NOMO-1 treated with DMSO at 0.1 percent for 48 hours (cell line): Measurements from ENCODE around the gene AHCYL1.

Experiments
- DNase-seq: peaks from one replicate; lab custom pipeline; 2025; ENCODE audit not compliant: unreplicated experiment; lab: John Stamatoyannopoulos, UW

The AHCYL1 gene

DNA sequence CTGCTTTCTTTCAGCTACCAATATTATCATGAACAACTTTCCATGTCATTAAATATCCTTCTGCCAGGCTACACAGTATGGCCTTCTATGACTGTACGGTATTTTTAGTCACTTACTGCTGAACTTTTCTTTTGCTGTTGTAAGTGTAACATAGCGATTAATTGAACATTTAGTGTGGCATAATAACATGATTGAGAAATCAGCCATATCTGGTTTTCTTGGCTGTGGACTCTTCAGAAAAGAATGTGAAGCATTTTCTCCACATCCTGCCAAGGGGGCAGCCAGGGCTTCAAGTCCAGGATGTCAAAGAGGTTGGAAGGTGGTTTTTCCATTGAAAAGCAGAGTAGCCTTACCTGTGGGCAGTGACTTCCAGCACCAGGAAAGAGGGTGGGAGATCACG, 8.8 kb upstream of the AHCYL1 start:
- no peak for DNase-seq

- no peak for DNase-seq
These were observed 7.8 kb upstream of the AHCYL1 start for GRCh38 chr1:109976762-109977161.

DNA sequence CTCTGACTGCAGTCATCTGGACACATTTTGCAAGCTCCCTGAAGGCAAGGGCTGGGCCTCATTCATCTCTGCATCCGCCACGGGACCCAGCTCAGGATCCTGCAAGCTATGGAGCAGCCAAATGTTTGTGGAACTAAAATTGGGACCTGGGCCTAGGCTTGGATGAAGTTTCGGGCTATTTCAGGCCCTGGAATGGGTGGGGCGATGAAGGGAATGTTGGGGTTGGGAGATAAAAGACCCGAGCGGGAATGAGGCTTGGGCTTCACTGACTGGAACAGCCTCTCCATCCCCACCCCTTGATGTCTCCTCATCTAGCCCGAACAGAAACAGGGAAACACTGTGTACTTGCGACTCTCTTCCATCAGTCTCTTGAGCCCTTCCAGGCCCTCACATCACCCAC, 7.3 kb upstream of the AHCYL1 start:
- DNase-seq: no peak

DNA sequence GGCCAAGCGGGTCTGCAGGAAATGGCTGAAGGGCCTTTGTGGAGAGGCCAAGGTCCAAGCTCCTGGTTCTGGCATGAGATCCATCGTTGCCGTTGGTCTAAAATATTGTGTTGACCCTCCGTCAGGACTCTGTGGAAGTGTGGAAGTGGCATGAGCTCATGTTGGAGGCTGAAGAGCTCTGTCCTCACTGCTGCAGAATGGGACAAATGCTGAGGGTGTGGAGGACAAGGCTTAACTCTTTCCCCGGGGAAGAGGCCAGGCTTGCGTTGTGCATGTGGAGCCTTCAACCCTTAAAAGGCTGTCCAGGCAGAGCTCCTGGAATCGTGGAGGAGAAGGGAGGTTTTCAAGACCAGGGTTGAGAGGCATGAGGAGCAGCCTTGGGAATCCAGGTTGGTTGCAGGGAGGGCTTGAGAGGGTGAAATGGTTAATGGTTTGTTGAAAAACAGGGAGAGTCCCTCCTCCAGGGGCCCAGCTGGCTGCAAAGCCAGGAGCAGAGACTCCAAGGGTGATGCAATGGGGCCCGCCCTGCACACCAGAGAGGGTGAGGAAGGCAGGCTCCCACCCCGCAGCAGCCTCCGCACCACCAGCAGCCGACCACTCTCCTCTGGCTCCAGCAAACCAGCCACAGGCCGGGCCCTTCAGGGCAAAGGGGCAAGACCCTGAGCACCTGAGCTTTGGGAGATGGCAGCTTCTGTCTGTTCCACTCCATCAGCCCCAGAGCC, 6.7 kb upstream of the AHCYL1 start:
- no peak for DNase-seq

DNA sequence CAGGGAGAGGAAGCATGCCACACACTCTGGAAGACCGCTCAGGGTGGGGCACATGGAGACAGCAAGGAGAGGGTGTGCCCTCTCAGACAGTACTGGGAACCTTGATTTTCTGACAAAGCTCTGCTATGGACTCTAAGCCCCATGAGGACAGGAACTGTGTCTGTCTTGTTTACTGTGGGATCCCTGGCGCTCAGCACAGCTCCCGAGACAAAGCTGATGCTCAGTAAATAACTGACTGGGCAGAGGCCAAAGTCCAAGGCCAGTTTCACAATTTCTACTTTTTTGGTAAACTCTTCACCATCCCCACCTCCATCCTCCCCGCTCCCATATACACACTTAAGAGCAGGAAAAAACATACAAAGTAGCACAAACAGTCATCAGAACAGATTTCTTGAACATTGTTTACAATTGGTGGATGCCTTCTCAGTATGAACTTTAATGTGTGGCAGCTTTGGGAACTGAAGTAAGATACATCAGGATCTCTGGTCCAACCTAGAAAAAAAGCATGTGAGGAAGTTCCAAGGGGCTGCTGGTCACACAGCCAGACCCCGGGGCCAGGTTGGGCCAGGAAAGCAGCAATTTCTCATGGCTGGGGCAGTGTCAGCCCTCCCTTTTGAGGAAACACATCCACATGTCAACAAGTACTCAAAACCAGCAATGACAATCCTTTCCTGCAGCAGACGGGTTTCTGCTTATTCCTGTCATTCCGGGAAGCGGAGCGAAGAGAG, 5.6 kb upstream of the AHCYL1 start:
- DNase-seq: no peak

DNA sequence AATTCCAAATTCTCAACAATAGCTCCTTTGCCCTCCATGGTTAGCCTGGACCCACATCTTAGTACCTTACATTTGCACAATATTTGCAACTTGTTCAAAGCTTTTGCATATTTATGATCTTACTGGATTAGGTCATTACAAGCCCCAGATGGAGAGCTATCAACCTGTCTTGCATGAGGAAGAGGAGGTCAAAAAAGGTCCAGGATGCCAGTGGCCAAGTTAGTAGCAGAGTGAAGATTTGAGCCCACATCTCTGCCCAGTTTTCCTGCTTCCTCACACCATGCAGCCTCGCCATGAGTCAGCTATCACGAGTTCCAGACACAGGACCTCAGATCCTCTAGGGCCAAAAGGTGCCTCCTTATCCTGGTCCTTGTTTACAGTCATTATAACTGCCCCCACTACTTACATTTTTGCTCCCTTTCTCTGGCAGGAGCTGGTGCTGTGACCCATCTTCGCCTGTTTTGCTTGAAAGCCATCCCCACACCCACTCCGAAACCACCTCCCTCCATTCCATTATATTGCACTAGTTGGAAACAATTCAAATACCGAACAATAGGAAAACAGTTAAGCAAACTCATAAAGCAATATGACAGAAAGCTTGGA, 5.0 kb upstream of the AHCYL1 start:
- DNase-seq: no peak

GRCh38 chr1:109980324-109981003, 4.1 kb upstream of the AHCYL1 start:
- DNase-seq: no peak

DNA sequence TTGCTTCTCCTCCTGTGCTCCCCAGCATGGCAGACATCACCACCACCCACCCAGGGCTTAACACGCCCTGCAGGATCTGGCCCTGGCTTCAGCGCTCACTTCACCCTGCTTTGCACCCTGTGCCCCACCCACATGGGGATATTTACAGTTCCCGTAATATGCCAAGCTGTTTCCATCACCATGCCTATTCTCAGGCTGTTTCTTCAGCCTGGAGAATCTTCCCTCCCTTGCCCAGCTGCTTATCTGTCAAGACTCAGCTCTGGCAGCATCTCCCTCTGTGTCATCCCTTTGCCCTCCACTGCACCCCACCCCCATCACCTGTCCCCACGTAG, 3.6 kb upstream of the AHCYL1 start:
- no peak for DNase-seq

GRCh38 chr1:109983380-109984189, 980 bp upstream of the AHCYL1 start:
- DNase-seq: no peak

DNA sequence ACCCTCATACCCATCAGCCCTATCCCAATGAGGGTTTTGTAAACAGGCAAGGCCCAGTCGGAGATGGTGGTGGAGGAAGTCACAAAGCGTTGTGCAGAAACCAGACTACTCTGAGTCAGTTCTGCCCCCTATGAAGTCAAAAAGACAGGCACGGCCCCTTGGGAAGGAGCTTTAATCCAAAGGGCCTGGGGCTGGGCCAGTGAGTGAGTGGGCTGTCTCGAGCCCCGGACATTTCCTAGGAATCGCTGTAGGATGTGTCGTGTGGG, 442 bp upstream of the AHCYL1 start:
- DNase-seq: peak; percentile 47

GRCh38 chr1:109985247-109986053, 885 bp downstream of the AHCYL1 start:
- no peak for DNase-seq

GRCh38 chr1:109986054-109986444, 1.5 kb downstream of the AHCYL1 start:
- DNase-seq: no peak

GRCh38 chr1:109988349-109988914, 3.9 kb downstream of the AHCYL1 start:
- no peak for DNase-seq

- peak; percentile 63 for DNase-seq
These were observed 5.1 kb downstream of the AHCYL1 start for GRCh38 chr1:109989506-109990301.

DNA sequence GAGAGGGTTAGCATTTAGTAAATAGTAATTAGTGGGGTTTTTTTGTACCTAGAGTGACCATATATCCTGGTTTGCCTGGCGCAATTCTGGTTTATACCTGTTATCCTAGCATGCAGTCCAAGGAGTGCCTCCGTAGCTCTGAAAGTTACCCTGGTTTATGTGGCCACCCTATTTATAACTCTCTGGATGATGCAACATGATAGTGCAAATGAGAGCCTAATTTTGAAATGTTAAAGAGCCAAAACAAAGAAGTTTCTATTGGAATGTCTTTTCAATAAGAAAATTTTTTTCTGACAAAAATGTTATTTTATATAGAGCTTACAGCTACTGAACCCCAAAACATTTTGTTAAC, 5.7 kb downstream of the AHCYL1 start:
- DNase-seq: peak; percentile 41

DNA sequence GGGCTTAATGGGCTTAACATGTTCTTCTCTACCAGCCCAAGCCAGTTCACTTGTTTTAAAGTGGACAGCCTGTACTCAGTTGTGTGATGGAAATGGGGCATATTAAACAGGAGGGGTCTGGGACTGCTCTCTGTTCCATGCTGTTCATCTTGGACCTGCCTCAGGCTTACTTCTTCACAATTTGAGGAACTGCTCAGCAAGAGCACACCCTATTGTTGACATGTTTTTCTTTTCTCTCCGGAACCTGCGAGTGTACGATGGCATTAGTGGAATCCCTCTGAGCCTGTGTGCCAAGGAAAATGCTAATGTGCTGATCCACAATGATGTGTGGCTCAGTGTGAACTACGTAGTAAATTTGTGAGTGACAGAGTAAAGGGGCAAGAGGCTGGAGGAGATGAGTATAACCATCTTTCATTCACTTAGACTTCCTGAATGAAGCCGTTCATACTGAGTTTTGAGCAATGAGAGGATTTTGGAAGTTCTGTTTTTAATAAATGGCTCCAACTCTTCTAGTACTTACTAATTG, 6.9 kb downstream of the AHCYL1 start:
- DNase-seq: no peak

- DNase-seq: no peak
These were observed 9.3 kb downstream of the AHCYL1 start for GRCh38 chr1:109993885-109994284.

DNA sequence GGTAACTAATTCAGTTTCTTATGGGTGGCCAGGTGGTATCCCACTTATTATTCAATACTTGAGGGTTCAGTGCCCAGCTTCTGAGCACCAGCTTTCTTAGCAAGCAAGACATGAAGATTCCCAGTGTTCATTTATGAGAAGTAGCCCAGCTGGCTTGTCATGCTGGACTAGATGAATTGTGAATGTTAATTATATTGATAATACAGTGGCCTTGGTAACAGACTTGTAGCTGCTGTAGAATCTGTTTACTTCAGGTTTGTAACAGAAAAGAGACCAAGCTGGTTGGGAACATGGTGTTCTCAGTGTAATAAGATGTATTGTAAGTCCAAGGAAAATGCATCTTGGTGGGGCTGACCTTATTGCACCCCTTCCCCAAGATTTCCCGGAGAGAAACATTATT, 10.1 kb downstream of the AHCYL1 start:
- no peak for DNase-seq

GRCh38 chr1:109995536-109995935, 11.0 kb downstream of the AHCYL1 start:
- DNase-seq: no peak
